Prostate gland (tissue), 2 donors: ENCODE measurements around the gene GMDS.

Experiments
- POLR2A ChIP-seq: fragments of 450-650 bp; IDR thresholded peaks from one replicate; pipeline ENCODE4 v1.6.1; 2016; ENCODE audit warnings: antibody characterized with exemption, mild to moderate bottlenecking
- POLR2AphosphoS5 ChIP-seq: sonication (generic); formaldehyde crosslinking; IDR thresholded peaks from one replicate; pipeline ENCODE4 v1.6.1; 2017; ENCODE audit warnings: antibody characterized with exemption
- TF ChIP-seq, protein P1 (sequence below), 4 experiments: fragments of 200-600 bp in 2 of 4; fragments of 450-650 bp in 2 of 4; sonication (generic) in 2 of 4; IDR thresholded peaks; 1 replicate in 3 of 4; 2 replicates in 1 of 4; pipeline ENCODE4 v1.5.1; 2016 to 2019; ENCODE audit warnings: antibody characterized with exemption in 4 of 4, mild to moderate bottlenecking in 2 of 4, moderate library complexity in 2 of 4

DNA sequence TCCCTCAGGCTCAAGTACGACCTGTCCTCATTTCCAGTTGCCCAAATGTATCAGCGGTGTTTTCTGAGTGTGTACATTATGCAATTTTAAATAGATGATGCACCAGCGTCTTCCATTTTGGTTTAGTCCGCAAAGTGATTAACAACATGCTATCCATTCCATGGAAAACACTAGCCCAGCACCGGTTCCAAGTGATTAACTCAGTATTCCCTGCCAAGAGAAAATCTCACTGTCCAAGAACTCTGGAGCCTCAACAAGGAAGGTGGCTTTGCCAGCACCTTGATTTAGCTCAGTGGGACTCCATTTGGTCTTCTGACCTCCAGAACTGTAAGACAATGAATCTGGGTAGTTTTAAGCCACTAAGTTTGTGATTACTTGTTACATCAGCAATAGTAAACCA, 528.5 kb downstream of the GMDS start:
- TF ChIP-seq POLR2A (no peak), POLR2AphosphoS5 (no peak)
- TF ChIP-seq, protein P1, sequence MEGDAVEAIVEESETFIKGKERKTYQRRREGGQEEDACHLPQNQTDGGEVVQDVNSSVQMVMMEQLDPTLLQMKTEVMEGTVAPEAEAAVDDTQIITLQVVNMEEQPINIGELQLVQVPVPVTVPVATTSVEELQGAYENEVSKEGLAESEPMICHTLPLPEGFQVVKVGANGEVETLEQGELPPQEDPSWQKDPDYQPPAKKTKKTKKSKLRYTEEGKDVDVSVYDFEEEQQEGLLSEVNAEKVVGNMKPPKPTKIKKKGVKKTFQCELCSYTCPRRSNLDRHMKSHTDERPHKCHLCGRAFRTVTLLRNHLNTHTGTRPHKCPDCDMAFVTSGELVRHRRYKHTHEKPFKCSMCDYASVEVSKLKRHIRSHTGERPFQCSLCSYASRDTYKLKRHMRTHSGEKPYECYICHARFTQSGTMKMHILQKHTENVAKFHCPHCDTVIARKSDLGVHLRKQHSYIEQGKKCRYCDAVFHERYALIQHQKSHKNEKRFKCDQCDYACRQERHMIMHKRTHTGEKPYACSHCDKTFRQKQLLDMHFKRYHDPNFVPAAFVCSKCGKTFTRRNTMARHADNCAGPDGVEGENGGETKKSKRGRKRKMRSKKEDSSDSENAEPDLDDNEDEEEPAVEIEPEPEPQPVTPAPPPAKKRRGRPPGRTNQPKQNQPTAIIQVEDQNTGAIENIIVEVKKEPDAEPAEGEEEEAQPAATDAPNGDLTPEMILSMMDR (IDR thresholded peaks at IDR 0.05): no peak
